Pancreas (tissue), 10 donors: ENCODE measurements around the gene SEPHS1. TPM values are rescaled to one million over a fixed set of nuclear protein-coding genes. Genes with fewer than 3 reads are reported as not detected.
A peak's percentile ranks its signal among the peaks of the same experiment; 100 is the strongest.

Experiments used
- ATAC-seq, 4 donors: fragments of 200-7000 bp; cut with Tn5 transposase; one replicate each; pipeline versions ENCODE4 v1.8.0 to v1.9.1; 2020; ENCODE audit warnings: mild to moderate bottlenecking in 4 of 4, moderate library complexity in 4 of 4
- DNase-seq, 6 donors: peaks; one replicate each; pipeline ENCODE4 v3.0.0-alpha.2; 2020
- FAIRE-seq: peaks from 2 replicates; lab custom pipeline; 2012; peaks lifted over from hg19 to GRCh38; lab: Jason Lieb, UNC
- H3K27ac ChIP-seq, 4 donors: fragments of 200-600 bp; sonication (generic); 1 replicate in 3 of 4; 2 replicates in 1 of 4; pipeline versions ENCODE4 v1.5.0 to v1.8.0; 2020
- H3K27me3 ChIP-seq, 4 donors: fragments of 200-600 bp; one replicate each; pipeline ENCODE4 v1.8.0; 2021
- H3K36me3 ChIP-seq, 3 donors: fragments of 200-600 bp; sonication (generic) in 1 of 3; one replicate each; pipeline versions ENCODE4 v1.5.0 to v1.8.0; 2020 to 2021
- H3K4me1 ChIP-seq, 3 donors: fragments of 200-600 bp; one replicate each; pipeline ENCODE4 v1.8.0; 2021
- H3K4me3 ChIP-seq, 4 donors: fragments of 200-600 bp; sonication (generic) in 2 of 4; one replicate each; pipeline versions ENCODE4 v1.5.0 to v1.8.0; 2020 to 2021
- H3K9me3 ChIP-seq, 4 donors: fragments of 200-600 bp; one replicate each; pipeline ENCODE4 v1.8.0; 2021
- WGBS, 2 donors: extraction: QIAGEN DNeasy Blood & Tissue Kit; methylation state at CpG; one replicate each; pipeline ENCODE4 v1.1.7; 2013; 5-methylcytosine and 5-hydroxymethylcytosine counted together
- intact Hi-C, 3 donors: fragments of 100-400 bp; cut with DNase I; formaldehyde crosslinking; loops; one replicate each; pipeline versions ENCODE4 v1.11.1 to v1.14.2; 2022
- polyA plus RNA-seq, 2 donors: library from polyadenylated mRNA; stranded (reverse); fragments of 200-250 nt; gene quantifications; one replicate each; pipeline ENCODE4 v1.2.3, GENCODE V29; 2013
- total RNA-seq, 6 donors: library from RNA; stranded (reverse); fragmentation: NEBNext Ultra II Directional in 4 of 6; extraction: Animal tissue kit (Norgen Biotek cat#: 25700) in 4 of 6; gene quantifications; one replicate each; pipeline versions ENCODE4 v1.2.1 to v1.2.4, GENCODE V29; 2021 to 2023
- TF ChIP-seq, protein P1 (sequence below), 4 donors: fragments of 200-600 bp; sonication (generic) in 3 of 4; IDR thresholded peaks; one replicate each; pipeline versions ENCODE4 v1.5.0 to v1.8.0; 2021; ENCODE audit warnings: antibody characterized with exemption in 4 of 4
- donor health status: healthy with polysubstance abuse.
- donor health status: DM: no; HTN: no; CAD: no; lungs with moderate emphysema.
- donor health status: DM: no; HTN: no; CAD: no.
- donor health status: control.
- donor health status: control.
- donor health status: Bipolar disorder and iron deficiency.
- donor health status: DM: yes; HTN: yes; CAD: no.
- donor health status: DM: no; HTN: no; CAD: no.
- donor health status: DM: no; HTN: no; CAD: no.
- donor health status: DM: yes; HTN: yes; CAD: no.

The SEPHS1 gene, protein sequence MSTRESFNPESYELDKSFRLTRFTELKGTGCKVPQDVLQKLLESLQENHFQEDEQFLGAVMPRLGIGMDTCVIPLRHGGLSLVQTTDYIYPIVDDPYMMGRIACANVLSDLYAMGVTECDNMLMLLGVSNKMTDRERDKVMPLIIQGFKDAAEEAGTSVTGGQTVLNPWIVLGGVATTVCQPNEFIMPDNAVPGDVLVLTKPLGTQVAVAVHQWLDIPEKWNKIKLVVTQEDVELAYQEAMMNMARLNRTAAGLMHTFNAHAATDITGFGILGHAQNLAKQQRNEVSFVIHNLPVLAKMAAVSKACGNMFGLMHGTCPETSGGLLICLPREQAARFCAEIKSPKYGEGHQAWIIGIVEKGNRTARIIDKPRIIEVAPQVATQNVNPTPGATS
- 10 to 100 TPM; 14.4 to 24.6 (median 19.7) TPM for total RNA-seq
- 10 to 100 TPM; 14.3 to 21.3 TPM for polyA plus RNA-seq

DNA sequence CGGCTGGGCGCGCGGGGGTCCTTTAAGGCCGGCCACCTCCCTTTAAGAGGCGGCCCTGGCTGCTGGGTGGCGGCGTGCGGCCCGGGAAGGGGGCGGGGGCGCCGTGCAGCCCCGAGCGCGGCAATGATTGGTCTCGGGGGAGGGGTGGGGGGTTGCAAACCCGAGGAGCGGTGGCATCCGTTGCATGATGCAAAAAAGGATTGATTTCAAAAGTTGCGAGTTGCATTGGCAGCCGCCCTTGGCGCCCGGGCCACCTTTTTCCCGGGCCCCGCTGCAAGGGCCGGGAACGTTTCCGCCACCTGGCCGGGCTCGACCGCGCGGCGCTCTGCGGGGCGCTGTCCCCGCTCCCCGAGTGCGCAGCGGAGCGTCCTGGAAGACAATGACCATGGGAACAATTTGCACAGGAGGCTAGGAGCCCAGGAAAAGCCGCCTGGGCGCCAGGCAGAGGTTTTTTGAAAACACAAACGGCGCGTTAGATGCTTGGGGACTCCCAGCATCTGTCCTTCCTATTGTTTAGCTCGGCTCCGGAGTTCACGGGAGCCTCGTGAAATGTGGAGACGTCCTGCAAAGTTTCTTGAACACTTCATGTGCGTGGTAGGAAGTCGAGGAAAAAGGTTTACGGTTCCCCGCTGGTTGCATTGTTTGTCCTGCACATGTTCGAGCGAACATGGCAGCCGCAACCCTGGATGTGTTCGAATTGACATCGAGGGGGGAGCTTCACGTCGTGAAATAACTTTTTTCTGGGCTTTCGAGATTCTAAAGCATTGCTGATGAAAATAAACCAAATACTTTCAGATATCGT, at the start of gene SEPHS1:
Gene SEPHS1 (minus strand): TSS at position 78 of the 802 bp plus-strand sequence. CDS start 3,343 bp downstream, outside the sequence.
- no peaks in the 10 kb centered on the region for H3K27me3 ChIP-seq
- DNase-seq (peak; percentile 76 to 89 (median 83)), ATAC-seq (peak; percentile 74 to 82 (median 79)), FAIRE-seq (no peak)
- TF ChIP-seq, protein P1, sequence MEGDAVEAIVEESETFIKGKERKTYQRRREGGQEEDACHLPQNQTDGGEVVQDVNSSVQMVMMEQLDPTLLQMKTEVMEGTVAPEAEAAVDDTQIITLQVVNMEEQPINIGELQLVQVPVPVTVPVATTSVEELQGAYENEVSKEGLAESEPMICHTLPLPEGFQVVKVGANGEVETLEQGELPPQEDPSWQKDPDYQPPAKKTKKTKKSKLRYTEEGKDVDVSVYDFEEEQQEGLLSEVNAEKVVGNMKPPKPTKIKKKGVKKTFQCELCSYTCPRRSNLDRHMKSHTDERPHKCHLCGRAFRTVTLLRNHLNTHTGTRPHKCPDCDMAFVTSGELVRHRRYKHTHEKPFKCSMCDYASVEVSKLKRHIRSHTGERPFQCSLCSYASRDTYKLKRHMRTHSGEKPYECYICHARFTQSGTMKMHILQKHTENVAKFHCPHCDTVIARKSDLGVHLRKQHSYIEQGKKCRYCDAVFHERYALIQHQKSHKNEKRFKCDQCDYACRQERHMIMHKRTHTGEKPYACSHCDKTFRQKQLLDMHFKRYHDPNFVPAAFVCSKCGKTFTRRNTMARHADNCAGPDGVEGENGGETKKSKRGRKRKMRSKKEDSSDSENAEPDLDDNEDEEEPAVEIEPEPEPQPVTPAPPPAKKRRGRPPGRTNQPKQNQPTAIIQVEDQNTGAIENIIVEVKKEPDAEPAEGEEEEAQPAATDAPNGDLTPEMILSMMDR (IDR thresholded peaks at IDR 0.05), result no peak
- WGBS, 2 donors, result 0 to 1% methylated on average over 65 of the region's 65 CpGs
- peak within 1 kb of the TSS; percentile 66 to 82 (median 75) for H3K4me3 ChIP-seq
- intact Hi-C loops, result no loop called here
- H3K9me3 ChIP-seq, result no peaks in the 10 kb centered on the region
- H3K27ac ChIP-seq, result peak within 1 kb of the TSS; percentile 77 to 94 (median 90)
- H3K4me1 ChIP-seq, result peaks cover 0 to 7% (median 0%) of the 10 kb centered on the region in 3 donors
- H3K36me3 ChIP-seq, result no peaks in the 10 kb centered on the region

DNA sequence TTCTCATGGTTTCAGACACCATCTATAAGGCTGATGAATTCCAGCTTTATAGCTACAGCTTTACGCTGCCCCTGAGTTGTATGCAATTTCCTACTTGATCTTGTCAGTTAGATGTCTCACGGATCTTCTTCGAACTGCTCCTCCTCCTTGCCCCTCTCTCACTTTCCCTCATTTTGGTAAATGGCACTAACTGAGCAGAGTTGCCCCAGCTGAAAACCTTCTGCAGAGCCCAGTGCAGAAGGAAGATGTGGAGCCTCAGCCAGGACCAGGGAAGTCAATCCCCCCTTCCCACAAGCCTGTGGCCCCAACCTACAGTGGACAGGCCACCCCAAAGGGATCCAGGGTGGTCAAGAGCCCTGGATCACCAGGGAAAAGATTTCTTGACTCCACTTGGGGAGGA, 49.0 kb upstream of the SEPHS1 start:
- no peaks in the 10 kb centered on the region for H3K27me3 ChIP-seq
- H3K9me3 ChIP-seq, result no peaks in the 10 kb centered on the region
- ATAC-seq (no peak), FAIRE-seq (no peak), DNase-seq (no peak)
- intact Hi-C loops, result no loop called here
- 94 to 96% methylated on average over 3 of the region's 3 CpGs for WGBS, 2 donors
- H3K27ac ChIP-seq, result no peak overlapping the region
- H3K4me1 ChIP-seq, result no peaks in the 10 kb centered on the region
- no peak overlapping the region for H3K4me3 ChIP-seq
- H3K36me3 ChIP-seq, result no peaks in the 10 kb centered on the region
- TF ChIP-seq, protein P1 (IDR thresholded peaks at IDR 0.05), result no peak

DNA sequence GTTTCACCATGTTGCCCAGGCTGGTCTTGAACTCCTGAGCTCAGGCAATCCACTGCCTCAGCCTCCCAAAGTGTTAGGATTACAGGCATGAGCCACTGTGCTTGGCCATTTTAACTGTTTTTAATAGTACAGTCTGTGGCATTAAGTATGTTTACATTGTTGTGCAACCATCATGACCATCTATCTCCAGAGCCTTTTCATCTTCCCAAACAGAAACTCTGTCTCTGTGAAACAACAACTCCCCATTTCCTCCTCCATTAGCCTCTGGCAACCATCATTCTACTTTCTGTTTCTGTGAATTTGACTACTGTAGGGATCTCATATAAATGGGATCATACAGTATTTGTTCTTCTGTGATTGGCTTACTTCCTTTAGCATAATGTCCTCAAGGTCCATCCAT, 48.3 kb upstream of the SEPHS1 start:
- Histone ChIP-seq H3K4me1 (no peaks in the 10 kb centered on the region), H3K27ac (no peak overlapping the region), H3K9me3 (no peaks in the 10 kb centered on the region), H3K36me3 (no peaks in the 10 kb centered on the region), H3K4me3 (no peak overlapping the region), H3K27me3 (no peaks in the 10 kb centered on the region)
- ATAC-seq (no peak), FAIRE-seq (no peak), DNase-seq (no peak)
- intact Hi-C loops, result no loop called here
- TF ChIP-seq, protein P1 (IDR thresholded peaks at IDR 0.05), result no peak

DNA sequence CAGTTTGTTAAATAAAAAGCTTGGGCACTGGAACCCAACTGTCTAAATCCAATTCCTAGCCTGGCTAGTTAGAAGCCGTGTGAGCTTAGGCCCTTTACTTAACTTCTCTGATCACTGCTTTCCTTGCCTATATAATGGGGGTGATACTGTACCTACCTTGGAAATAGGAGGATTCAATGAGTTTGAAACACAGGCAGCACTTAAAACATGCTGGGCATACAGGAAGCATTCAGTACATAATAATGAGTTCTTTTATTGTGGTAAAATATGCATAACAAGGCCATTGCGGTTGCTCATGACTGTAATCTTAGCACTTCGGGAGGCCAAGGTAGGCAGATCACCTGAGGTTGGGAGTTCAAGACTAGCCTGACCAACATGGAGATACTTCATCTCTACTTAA, 47.4 kb upstream of the SEPHS1 start:
- no peaks in the 10 kb centered on the region for H3K36me3 ChIP-seq
- H3K27me3 ChIP-seq, result no peaks in the 10 kb centered on the region
- no peaks in the 10 kb centered on the region for H3K9me3 ChIP-seq
- H3K4me3 ChIP-seq, result no peak overlapping the region
- FAIRE-seq (no peak), ATAC-seq (no peak), DNase-seq (no peak)
- no peaks in the 10 kb centered on the region for H3K4me1 ChIP-seq
- WGBS, 2 donors, result 89 to 93% methylated on average over 3 of the region's 3 CpGs
- TF ChIP-seq, protein P1 (IDR thresholded peaks at IDR 0.05), result no peak
- H3K27ac ChIP-seq, result no peak overlapping the region
- intact Hi-C loops, result no loop called here
